CD4-positive, alpha-beta T cell treated with Interleukin-4 for 1 hour (primary cell): ENCODE data around the gene LARP7.
"Not testable (repeated sequence)": the region's sequence is repeated elsewhere in the genome, so short reads cannot be mapped to it uniquely, and the experiment has no call there.

ENCODE experiments used
- DNase-seq, 2 donors: peaks; one replicate each; pipeline ENCODE4 v3.0.0-alpha.2; 2020 to 2022

LARP7 gene

GRCh38 chr4:112650332-112650731 lies 13.4 kb downstream of the LARP7 start:
- DNase-seq: no peak

- no peak for DNase-seq
Measured at GRCh38 chr4:112651641-112652040, 14.7 kb downstream of the LARP7 start.

- no peak for DNase-seq
Measured at GRCh38 chr4:112652216-112652615, 15.3 kb downstream of the LARP7 start.

GRCh38 chr4:112655270-112655669 lies 18.3 kb downstream of the LARP7 start:
- DNase-seq: no peak

- not testable (repeated sequence) for DNase-seq
Measured at GRCh38 chr4:112656115-112656514, 19.2 kb downstream of the LARP7 start.

GRCh38 chr4:112664611-112665010 lies 27.7 kb downstream of the LARP7 start:
- no peak for DNase-seq

- no peak for DNase-seq
Measured at GRCh38 chr4:112668131-112668530, 31.2 kb downstream of the LARP7 start.

- no peak for DNase-seq
Measured at GRCh38 chr4:112673076-112673475, 36.1 kb downstream of the LARP7 start.

GRCh38 chr4:112673686-112674085 lies 36.7 kb downstream of the LARP7 start:
- DNase-seq: no peak

- no peak for DNase-seq
Measured at GRCh38 chr4:112674376-112674775, 37.4 kb downstream of the LARP7 start.

DNA sequence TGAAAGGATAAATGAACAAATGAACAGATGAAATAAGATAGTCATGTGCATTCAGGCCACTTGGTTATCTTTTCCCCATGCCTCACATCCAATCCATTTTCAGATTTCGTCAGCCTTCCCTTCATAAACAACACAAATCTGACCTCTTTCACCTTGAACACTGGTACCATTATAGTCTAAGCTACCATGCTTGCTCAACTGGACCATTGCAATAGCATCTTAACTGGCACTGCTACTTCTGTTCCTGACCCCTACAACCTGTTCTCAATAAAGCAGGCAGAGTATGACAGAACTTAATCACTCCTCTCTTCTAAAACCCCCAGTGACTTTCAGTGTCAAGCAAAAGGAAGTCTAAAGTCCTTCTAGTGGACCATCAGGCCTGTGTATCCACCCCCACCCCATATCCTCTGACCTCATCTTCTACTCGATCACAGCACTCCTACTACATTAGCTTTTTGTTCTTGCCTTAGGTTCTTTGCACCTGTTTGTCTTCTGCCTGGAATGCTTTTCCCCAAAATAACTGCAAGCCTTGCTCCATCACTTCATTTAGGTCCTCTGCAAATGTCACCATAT lies 40.7 kb downstream of the LARP7 start:
- DNase-seq: no peak

DNA sequence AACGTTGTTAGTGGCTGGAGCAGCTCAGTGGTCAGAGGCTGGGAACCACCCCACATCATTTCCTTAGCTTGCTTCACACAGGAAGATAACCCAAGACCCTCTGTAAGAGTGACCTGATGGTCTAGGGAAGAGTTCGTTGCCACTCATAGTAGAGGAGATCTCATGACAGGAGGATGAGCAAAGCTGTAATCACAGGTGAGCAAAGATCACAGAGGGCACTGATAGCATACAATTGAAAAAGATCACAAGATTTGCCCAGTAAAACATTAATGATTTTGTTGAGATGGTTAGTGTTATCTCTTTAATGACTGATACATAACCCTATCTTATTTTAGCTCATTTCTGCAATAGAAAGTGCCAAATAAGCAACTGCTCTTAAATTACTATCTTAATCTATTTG lies 44.1 kb downstream of the LARP7 start:
- no peak for DNase-seq

- DNase-seq: no peak
Measured at GRCh38 chr4:112693507-112693906, 56.6 kb downstream of the LARP7 start.

DNA sequence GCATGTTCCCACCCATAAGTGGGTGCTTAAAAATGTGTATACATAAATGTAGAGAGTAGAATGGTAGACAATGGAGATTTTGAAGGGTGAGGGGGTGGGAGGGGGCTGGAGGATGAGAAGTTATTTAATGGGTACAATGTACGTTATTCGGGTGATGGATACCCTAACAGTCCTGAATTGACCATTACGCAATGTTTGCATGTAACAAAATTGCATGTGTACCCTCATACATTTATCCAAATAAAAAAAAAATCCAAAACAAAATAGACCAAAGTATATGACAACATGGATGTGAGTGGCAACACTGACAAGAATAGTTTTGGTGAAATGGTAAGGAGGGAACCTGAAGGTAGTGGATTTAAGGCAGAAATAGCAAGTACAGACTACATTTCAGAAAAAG lies 63.7 kb downstream of the LARP7 start:
- no peak for DNase-seq

DNA sequence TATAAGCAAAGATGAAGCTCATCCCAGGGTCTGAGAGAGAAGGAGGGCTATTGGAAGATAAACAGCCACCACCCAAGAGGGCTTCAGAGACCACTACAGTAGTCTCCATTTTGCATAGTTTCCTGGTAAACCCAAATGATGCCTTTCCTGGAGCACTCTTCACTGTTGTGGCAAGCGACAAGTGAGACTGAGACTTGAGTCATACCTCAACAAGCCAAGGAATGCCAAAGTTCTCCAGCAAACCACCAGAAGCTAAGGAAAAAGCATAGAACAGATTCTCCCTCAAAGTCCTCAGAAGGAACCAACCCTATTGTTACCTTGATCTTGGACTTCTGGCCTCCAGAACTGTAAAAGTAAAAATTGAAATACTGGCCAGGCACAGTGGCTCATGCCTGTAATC lies 65.9 kb downstream of the LARP7 start:
- DNase-seq: no peak

- no peak for DNase-seq
Measured at GRCh38 chr4:112704322-112704721, 67.4 kb downstream of the LARP7 start.

DNA sequence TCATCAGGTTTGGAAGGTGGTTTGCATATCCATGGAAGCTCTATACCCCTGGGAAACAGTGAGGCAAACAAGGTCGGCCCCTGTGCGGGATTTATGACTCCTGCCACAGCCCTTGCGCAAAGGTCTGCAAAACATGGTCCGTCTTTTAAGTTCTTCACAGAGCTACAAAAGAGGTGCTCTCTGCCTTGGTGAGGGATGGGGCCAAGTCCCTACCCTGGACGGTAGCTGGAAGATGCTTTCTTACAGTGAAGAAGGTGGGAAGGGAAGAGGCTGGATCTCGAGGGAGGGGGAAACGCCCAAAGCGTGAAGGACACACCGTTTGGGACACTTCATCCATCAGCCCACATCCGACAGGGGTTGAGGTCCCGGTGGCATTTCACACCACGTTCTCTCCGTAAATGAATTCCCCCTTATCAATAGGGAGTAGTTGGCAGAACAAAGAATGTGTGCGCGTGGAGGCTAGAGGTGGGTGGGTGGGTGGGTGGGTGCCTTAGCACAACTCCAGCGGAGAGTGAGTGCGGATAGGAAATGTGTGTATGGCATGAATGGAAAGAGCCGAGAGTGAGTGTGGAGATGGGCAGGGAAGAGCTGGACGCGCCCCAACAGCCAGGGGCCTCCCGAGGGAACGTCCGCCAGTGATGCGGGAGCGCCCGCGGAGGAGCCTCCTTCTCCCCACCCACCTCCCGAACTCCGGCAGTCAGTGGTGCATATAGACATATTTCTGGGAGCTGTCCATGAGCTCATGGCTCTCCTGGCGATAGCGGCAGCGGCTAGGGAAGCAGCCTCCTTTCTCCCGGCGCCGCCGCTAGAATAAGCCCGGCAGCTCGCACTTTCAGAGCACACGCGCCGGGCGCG lies 68.3 kb downstream of the LARP7 start:
- DNase-seq: no peak

- DNase-seq: peak in 1 of 2 donors; percentile 17
Measured at GRCh38 chr4:112705891-112706839, 69.2 kb downstream of the LARP7 start.

DNA sequence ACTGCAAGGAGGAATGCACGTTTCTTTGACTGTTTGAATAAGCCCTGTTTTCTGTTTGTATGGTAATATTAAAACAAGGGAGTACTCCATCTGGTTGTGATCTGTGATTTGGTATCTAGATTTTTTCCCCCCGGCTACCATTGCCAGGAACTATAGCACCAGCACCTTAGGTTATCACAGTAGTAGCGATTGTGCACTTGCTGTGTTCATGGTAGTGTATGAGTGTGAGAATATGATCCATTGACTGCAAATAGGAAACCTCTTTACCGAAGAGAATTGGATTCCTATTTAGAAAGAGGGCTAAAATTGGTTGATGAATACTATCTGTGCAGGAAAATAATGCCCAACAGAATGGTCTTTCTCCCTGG lies 69.9 kb downstream of the LARP7 start:
- DNase-seq: no peak
